Urinary bladder (tissue), 4 donors: ENCODE measurements around the gene SULT4A1. TPM values are rescaled to one million over a fixed set of nuclear protein-coding genes. Genes with fewer than 3 reads are reported as not detected.

Experiments
- DNase-seq: peaks from one replicate; pipeline ENCODE4 v3.0.0-alpha.2; 2015; ENCODE audit errors: extremely low spot score
- H3K27ac ChIP-seq: one replicate; pipeline ENCODE4 v1.5.1; 2013; ENCODE audit warnings: low read depth, mild to moderate bottlenecking, moderate library complexity
- H3K36me3 ChIP-seq: one replicate; pipeline ENCODE4 v1.6.1; 2013; ENCODE audit warnings: mild to moderate bottlenecking, moderate library complexity; ENCODE audit not compliant: insufficient read depth
- H3K4me1 ChIP-seq: one replicate; pipeline ENCODE4 v1.6.1; 2013; ENCODE audit warnings: mild to moderate bottlenecking, moderate library complexity; ENCODE audit not compliant: insufficient read depth
- H3K4me3 ChIP-seq: one replicate; pipeline ENCODE4 v1.5.1; 2013; ENCODE audit warnings: low read depth, low read length
- WGBS: extraction: QIAGEN DNeasy Blood & Tissue Kit; methylation state at CpG from one replicate; pipeline ENCODE4 v1.1.7; 2013; 5-methylcytosine and 5-hydroxymethylcytosine counted together
- polyA plus RNA-seq: library from polyadenylated mRNA; stranded (reverse); fragments of 200-250 nt; gene quantifications from one replicate; pipeline ENCODE4 v1.2.3, GENCODE V29; 2013
- total RNA-seq: library from RNA; depleted of rRNA; stranded (reverse); fragments of >200 nt; gene quantifications from one replicate; pipeline ENCODE4 v1.2.3, GENCODE V29; 2014
- donor health status: healthy with polysubstance abuse.
- donor health status: healthy.

The SULT4A1 gene
- total and polyA plus RNA-seq, 2 donors, result 1.2 to 1.5 TPM

DNA sequence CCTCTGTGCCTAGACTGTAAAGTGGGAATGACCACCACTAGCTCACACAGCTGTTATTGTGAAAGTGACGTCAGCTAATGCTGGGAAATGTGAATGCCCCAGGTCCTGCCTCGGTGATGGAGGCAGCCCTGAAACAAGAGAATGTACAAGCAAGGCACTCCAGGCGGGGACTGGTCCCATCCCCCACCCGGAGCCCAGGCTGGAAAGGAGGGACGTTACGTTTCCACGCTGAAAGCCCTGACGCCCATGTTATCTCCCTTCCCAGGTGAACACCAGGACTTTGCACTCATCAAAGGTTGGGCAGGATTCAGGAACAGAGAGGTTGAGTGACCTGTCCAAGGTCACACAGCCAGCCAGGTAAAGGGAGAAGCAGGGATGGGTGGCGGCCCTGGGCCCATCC is 784 bp downstream of the SULT4A1 start:
- WGBS, result 34% methylated on average over 9 of the region's 9 CpGs
- Histone ChIP-seq H3K27ac (no peak overlapping the region), H3K4me1 (no peaks in the 10 kb centered on the region), H3K36me3 (no peaks in the 10 kb centered on the region), H3K4me3 (no peak overlapping the region)
- no peak for DNase-seq

- Histone ChIP-seq H3K36me3 (no peaks in the 10 kb centered on the region), H3K27ac (no peak overlapping the region), H3K4me1 (no peaks in the 10 kb centered on the region), H3K4me3 (no peak overlapping the region)
- DNase-seq, result no peak
- 80% methylated on average over 12 of the region's 12 CpGs for WGBS
These were observed 1.5 kb downstream of the SULT4A1 start for GRCh38 chr22:43860831-43861230.

- WGBS, result 85% methylated on average over 11 of the region's 11 CpGs
- DNase-seq, result no peak
- Histone ChIP-seq H3K4me3 (no peak overlapping the region), H3K4me1 (no peaks in the 10 kb centered on the region), H3K27ac (no peak overlapping the region), H3K36me3 (no peaks in the 10 kb centered on the region)
These were observed 2.2 kb downstream of the SULT4A1 start for GRCh38 chr22:43860126-43860525.

- DNase-seq, result no peak
- Histone ChIP-seq H3K4me1 (no peaks in the 10 kb centered on the region), H3K27ac (no peak overlapping the region), H3K4me3 (no peak overlapping the region), H3K36me3 (no peaks in the 10 kb centered on the region)
- WGBS, result 86% methylated on average over 14 of the region's 14 CpGs
These were observed 2.7 kb downstream of the SULT4A1 start for GRCh38 chr22:43859621-43860020.

- Histone ChIP-seq H3K4me1 (no peaks in the 10 kb centered on the region), H3K36me3 (no peaks in the 10 kb centered on the region), H3K27ac (no peak overlapping the region), H3K4me3 (no peak overlapping the region)
- no peak for DNase-seq
- WGBS, result 85% methylated on average over 7 of the region's 7 CpGs
These were observed 3.1 kb downstream of the SULT4A1 start for GRCh38 chr22:43859176-43859575.

DNA sequence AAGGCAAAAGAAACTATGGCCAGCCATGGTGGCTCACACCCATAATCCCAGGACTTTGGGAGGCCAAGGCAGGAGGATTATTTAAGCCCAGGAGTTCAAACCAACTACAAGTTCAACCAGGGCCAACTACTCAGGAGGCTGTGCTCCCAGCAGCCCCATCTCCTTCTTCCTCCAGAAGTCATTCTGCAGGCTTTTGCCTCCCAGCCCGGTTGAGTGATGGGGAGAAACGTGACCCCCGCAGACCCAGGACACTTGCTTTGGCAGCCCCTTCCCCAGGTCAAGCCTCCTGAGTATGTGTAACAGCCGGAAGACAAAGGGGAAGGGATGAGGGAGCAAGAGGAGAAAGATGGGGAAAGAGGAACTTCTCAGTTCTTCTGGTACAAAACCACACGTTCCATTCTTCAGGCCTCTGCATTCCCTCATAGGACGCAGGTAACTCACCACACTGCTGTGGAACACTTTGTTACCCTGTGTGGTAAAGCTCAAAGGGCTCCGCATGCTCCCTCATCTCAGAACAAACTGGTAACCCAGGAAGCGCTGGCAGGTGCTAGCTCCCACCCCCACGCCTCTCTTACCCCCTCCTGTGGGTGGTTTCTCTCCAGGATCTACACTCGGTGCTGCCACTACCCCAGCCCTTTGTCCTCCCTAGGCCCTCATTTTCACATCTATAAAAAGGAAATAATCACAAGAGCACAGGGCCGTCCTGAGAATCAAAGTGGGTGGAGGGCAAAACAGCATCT is 4.0 kb downstream of the SULT4A1 start:
- 67% methylated on average over 11 of the region's 11 CpGs for WGBS
- H3K27ac ChIP-seq, result no peak overlapping the region
- DNase-seq, result no peak
- no peak overlapping the region for H3K4me3 ChIP-seq
- no peaks in the 10 kb centered on the region for H3K4me1 ChIP-seq
- no peaks in the 10 kb centered on the region for H3K36me3 ChIP-seq

GRCh38 chr22:43857367-43857766 is 4.9 kb downstream of the SULT4A1 start:
- H3K27ac ChIP-seq, result no peak overlapping the region
- no peaks in the 10 kb centered on the region for H3K4me1 ChIP-seq
- no peaks in the 10 kb centered on the region for H3K36me3 ChIP-seq
- H3K4me3 ChIP-seq, result no peak overlapping the region
- DNase-seq, result no peak

DNA sequence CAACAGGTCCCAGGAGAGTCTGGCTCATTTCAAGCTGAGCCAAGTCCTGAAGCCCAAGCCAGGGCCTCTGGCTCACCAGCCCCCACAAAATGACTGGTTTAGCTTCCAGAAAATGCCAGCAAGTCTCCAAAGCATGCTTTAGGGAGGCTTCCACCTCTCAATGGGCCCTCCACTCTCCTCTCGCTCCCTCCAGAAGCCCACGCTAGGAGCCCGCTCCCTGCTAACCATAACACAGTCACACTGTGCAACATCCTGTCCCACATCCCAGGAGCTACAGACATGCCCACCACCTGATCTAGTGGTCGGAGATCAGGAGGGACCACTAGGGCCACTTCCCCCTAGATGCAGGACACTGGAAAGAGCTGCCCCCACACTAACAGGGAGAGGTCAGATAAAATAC is 6.9 kb downstream of the SULT4A1 start:
- WGBS, result 76% methylated on average over 4 of the region's 4 CpGs
- no peak for DNase-seq
- H3K27ac ChIP-seq, result no peak overlapping the region
- H3K4me3 ChIP-seq, result no peak overlapping the region
- H3K36me3 ChIP-seq, result no peaks in the 10 kb centered on the region
- H3K4me1 ChIP-seq, result no peaks in the 10 kb centered on the region

- Histone ChIP-seq H3K4me3 (no peak overlapping the region), H3K4me1 (no peaks in the 10 kb centered on the region), H3K36me3 (no peaks in the 10 kb centered on the region), H3K27ac (no peak overlapping the region)
- no peak for DNase-seq
- WGBS, result 93% methylated on average over 13 of the region's 13 CpGs
These were observed 7.5 kb downstream of the SULT4A1 start for GRCh38 chr22:43854786-43855271.

- H3K4me3 ChIP-seq, result no peak overlapping the region
- no peak for DNase-seq
- WGBS, result 88% methylated on average over 14 of the region's 14 CpGs
- H3K36me3 ChIP-seq, result no peaks in the 10 kb centered on the region
- no peaks in the 10 kb centered on the region for H3K4me1 ChIP-seq
- no peak overlapping the region for H3K27ac ChIP-seq
These were observed 8.1 kb downstream of the SULT4A1 start for GRCh38 chr22:43854121-43854785.

DNA sequence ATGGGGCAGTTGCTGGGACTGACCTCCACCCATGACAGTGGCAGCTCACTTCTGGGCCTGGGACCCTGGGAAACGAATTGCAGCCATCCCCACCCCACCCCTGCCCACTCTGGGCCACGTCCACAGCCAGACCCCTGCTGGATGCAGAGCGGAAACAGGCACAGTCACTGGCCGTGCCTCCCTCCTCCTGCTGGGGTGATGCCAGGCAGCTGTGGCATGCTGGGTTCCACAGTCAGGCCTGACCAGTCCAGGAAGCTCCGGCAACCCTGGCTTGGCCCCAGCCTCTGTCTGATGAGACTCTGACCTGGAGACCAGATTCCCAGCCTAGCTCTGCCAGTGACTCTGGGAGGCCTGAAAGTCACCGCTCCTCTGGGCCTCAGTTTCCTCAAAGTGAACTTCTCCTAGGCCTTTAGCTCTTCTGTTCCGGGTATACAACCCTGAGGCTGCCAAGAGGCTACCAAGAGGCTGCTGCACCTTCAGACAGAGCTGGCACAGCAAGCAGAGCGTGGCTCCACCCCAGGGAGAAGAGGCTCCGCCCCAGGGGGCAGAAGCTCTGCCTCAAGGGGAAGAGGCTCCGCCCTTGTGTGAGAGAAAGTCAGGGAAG is 8.9 kb downstream of the SULT4A1 start:
- no peak for DNase-seq
- Histone ChIP-seq H3K36me3 (no peaks in the 10 kb centered on the region), H3K4me3 (no peak overlapping the region), H3K4me1 (no peaks in the 10 kb centered on the region), H3K27ac (no peak overlapping the region)
- 73% methylated on average over 10 of the region's 10 CpGs for WGBS

- WGBS, result 76% methylated on average over 19 of the region's 19 CpGs
- no peak overlapping the region for H3K27ac ChIP-seq
- no peaks in the 10 kb centered on the region for H3K36me3 ChIP-seq
- no peak overlapping the region for H3K4me3 ChIP-seq
- DNase-seq, result no peak
- no peaks in the 10 kb centered on the region for H3K4me1 ChIP-seq
These were observed 9.6 kb downstream of the SULT4A1 start for GRCh38 chr22:43852573-43853327.

GRCh38 chr22:43851979-43852307 is 10.4 kb downstream of the SULT4A1 start:
- Histone ChIP-seq H3K4me3 (no peak overlapping the region), H3K4me1 (no peaks in the 10 kb centered on the region), H3K27ac (no peak overlapping the region), H3K36me3 (no peaks in the 10 kb centered on the region)
- WGBS, result 32% methylated on average over 3 of the region's 3 CpGs
- DNase-seq, result no peak
